Endothelial cell (in vitro differentiated cells): ENCODE results near the gene CDH22. TPM values are rescaled to one million over a fixed set of nuclear protein-coding genes. Genes with fewer than 3 reads are reported as not detected.

Experiments
- DNase-seq: peaks from one replicate; pipeline ENCODE4 v3.0.0; 2021; ENCODE audit warnings: low spot score
- H3K27ac Mint-ChIP-seq: one replicate; pipeline ENCODE4 v1.8.0; 2021; ENCODE audit warnings: mixed read lengths, inconsistent platforms; ENCODE audit not compliant: unreplicated experiment
- H3K27me3 Mint-ChIP-seq: one replicate; pipeline ENCODE4 v1.8.0; 2021; ENCODE audit warnings: mild to moderate bottlenecking, moderate library complexity, mixed read lengths, inconsistent platforms; ENCODE audit not compliant: unreplicated experiment
- H3K36me3 Mint-ChIP-seq: one replicate; pipeline ENCODE4 v1.8.0; 2021; ENCODE audit warnings: mild to moderate bottlenecking, low read depth, mixed read lengths, inconsistent platforms; ENCODE audit not compliant: unreplicated experiment
- H3K4me1 Mint-ChIP-seq: one replicate; pipeline ENCODE4 v1.8.0; 2021; ENCODE audit warnings: mild to moderate bottlenecking, mixed read lengths, inconsistent platforms; ENCODE audit not compliant: unreplicated experiment
- H3K4me3 Mint-ChIP-seq: one replicate; pipeline ENCODE4 v1.8.0; 2021; ENCODE audit warnings: mild to moderate bottlenecking, mixed read lengths, inconsistent platforms; ENCODE audit not compliant: unreplicated experiment
- H3K9me3 Mint-ChIP-seq: one replicate; pipeline ENCODE4 v1.8.0; 2021; ENCODE audit warnings: mixed read lengths, inconsistent platforms; ENCODE audit not compliant: unreplicated experiment
- total RNA-seq: library from RNA; stranded (reverse); fragmentation: NEBNext Ultra II Directional; extraction: Animal tissue kit (Norgen Biotek cat#: 25700); gene quantifications from one replicate; pipeline ENCODE4 v1.2.1, GENCODE V29; 2021; ENCODE audit not compliant: unreplicated experiment
- TF ChIP-seq, protein P1 (sequence below): fragments of 200-600 bp; sonication (generic); IDR thresholded peaks from one replicate; pipeline ENCODE4 v1.5.0; 2021; ENCODE audit warnings: antibody characterized with exemption; ENCODE audit not compliant: unreplicated experiment

Gene CDH22
- total RNA-seq, 1 donor from 2014 or later = 1.3 TPM

DNA sequence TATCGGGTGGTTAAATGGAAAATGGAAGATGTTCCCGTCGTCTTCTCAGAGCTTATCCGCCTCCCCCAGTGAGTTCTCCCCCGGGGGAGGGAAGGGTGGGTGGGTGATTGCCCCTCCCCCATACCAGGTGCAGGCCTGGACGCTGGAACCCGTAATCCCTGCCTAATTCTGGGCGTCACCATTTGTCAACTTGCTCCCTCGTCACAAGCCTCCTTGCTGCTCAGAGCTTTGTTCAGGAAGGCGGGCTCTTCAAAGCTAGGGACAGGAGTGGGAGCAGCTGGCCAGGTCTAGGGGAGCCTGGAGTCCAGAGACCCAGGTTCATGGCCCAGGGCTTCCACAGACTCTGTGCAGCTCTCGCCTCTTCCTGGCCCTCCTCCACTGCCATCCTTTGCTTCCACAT lies 25.6 kb downstream of the CDH22 start:
- Mint-ChIP-seq H3K4me1 (peaks cover 24% of the 10 kb centered on the region), H3K9me3 (no peaks in the 10 kb centered on the region), H3K27me3 (peaks cover 1% of the 10 kb centered on the region), H3K4me3 (no peak overlapping the region), H3K27ac (no peak overlapping the region), H3K36me3 (no peaks in the 10 kb centered on the region)
- TF ChIP-seq, protein P1, sequence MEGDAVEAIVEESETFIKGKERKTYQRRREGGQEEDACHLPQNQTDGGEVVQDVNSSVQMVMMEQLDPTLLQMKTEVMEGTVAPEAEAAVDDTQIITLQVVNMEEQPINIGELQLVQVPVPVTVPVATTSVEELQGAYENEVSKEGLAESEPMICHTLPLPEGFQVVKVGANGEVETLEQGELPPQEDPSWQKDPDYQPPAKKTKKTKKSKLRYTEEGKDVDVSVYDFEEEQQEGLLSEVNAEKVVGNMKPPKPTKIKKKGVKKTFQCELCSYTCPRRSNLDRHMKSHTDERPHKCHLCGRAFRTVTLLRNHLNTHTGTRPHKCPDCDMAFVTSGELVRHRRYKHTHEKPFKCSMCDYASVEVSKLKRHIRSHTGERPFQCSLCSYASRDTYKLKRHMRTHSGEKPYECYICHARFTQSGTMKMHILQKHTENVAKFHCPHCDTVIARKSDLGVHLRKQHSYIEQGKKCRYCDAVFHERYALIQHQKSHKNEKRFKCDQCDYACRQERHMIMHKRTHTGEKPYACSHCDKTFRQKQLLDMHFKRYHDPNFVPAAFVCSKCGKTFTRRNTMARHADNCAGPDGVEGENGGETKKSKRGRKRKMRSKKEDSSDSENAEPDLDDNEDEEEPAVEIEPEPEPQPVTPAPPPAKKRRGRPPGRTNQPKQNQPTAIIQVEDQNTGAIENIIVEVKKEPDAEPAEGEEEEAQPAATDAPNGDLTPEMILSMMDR = no peak
- no peak for DNase-seq

DNA sequence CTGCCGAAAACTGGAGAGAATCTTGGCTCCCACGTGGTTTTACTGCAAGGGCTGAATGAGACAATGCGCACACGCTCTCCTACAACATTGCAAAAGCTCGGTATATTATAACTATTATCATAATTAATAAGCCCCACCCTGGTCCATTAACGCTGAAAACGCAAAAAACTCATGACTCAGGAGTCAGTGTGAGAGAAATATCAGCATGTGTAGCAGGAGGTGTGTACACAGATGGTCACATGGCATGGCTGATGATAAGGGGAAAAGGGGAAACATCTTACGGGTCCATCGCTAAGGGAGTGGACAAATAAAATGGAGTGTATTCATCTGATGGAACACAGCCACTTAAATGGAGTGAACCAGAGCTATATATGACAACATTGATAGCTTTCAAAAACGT lies 29.2 kb downstream of the CDH22 start:
- Mint-ChIP-seq H3K4me1 (peaks cover 24% of the 10 kb centered on the region), H3K9me3 (no peaks in the 10 kb centered on the region), H3K27me3 (peaks cover 3% of the 10 kb centered on the region), H3K36me3 (no peaks in the 10 kb centered on the region), H3K4me3 (no peak overlapping the region), H3K27ac (no peak overlapping the region)
- no peak for DNase-seq
- TF ChIP-seq, protein P1 = no peak

DNA sequence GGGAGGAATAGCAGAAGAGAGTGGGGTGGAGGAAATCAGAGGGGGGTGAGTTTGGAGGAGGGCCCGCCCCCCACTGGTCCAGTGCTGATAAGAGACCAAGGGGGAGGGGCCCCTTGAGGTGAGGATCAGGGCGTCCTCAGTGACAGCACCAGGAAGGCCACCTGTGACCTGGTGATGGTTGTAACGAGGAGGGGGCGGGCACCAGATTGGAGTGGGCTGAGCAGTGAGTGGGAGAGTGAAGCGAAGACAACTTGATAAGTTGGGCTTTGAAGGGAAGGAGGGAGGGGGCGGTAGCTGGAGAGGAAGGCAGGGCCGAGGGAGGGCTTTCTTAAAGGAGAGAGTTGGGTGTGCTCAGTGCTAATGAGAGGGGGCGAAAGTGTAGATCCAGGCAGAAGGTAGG lies 30.7 kb downstream of the CDH22 start:
- no peaks in the 10 kb centered on the region for H3K36me3 Mint-ChIP-seq
- peaks cover 3% of the 10 kb centered on the region for H3K27me3 Mint-ChIP-seq
- no peak for DNase-seq
- H3K4me3 Mint-ChIP-seq = no peak overlapping the region
- no peaks in the 10 kb centered on the region for H3K9me3 Mint-ChIP-seq
- TF ChIP-seq, protein P1 = no peak
- peaks cover 19% of the 10 kb centered on the region for H3K4me1 Mint-ChIP-seq
- no peak overlapping the region for H3K27ac Mint-ChIP-seq

DNA sequence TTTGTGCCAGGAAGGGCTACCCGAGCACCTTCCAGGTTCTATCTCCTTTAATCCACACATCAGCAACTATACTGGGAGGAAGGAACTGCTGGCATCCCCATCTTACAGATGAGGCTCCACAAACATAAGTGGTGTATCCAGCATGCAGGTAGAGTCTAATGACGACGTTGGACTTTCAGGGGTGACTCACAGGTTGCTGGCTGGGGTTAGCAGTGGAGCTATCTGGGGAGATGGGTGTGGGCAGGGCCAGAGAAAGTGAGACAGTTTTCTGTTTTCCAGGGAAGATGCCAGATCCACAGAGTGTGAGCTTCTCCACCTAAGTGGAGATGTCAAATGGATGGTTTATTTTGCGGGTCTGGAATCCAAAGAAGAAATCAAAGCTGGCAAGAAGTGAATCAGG lies 31.8 kb downstream of the CDH22 start:
- Mint-ChIP-seq H3K36me3 (peaks cover 3% of the 10 kb centered on the region), H3K4me3 (no peak overlapping the region), H3K27ac (no peak overlapping the region), H3K9me3 (no peaks in the 10 kb centered on the region), H3K4me1 (peaks cover 11% of the 10 kb centered on the region), H3K27me3 (peaks cover 3% of the 10 kb centered on the region)
- no peak for DNase-seq
- TF ChIP-seq, protein P1 = no peak

DNA sequence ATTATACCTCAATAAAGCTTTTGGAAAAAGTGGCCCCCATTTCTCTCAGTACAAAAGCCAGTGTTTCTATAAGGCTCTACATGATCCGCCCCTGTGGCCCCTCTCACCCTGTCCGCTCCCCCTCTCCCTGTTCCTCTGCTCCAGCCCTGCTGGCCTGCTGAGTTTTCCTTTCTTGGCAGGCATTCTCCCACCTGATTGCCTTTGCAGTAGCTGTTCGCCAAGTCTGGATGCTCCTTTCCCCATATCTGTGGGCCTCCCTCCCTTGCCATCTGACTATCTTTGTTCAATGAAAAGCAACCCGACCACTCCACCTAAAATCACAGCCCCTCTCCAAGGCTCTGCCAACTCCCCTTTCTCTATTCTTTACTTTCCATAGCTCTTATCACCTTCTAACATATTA lies 33.2 kb downstream of the CDH22 start:
- Mint-ChIP-seq H3K27me3 (peaks cover 3% of the 10 kb centered on the region), H3K27ac (no peak overlapping the region), H3K36me3 (peaks cover 3% of the 10 kb centered on the region), H3K4me1 (no peaks in the 10 kb centered on the region), H3K4me3 (no peak overlapping the region), H3K9me3 (no peaks in the 10 kb centered on the region)
- TF ChIP-seq, protein P1 = no peak
- no peak for DNase-seq
